MCF 10A (cell line): ENCODE data around the gene RNF157. TPM values are rescaled to one million over a fixed set of nuclear protein-coding genes. Genes with fewer than 3 reads are reported as not detected.
A peak's percentile ranks its signal among the peaks of the same experiment; 100 is the strongest.

Source experiments
- BruUV-seq: library from RNA; stranded (reverse); fragments of 400-500 nt; replicated peaks from 2 replicates; lab custom pipeline; 2021; lab: Mats Ljungman, UMichigan
- CTCF ChIA-PET: fragments of 300-600 bp; sonication (Branson Sonifier 250); formaldehyde crosslinking; extraction: SDS; loops from one replicate; lab custom pipeline; 2021; ENCODE audit warnings: antibody characterized with exemption, inconsistent platforms; lab: Yijun Ruan, JAX
- POLR2A ChIA-PET: fragments of 300-600, 350-650 bp; sonication (Branson Sonifier 250); formaldehyde crosslinking; extraction: SDS; loops from one replicate; lab custom pipeline; 2020; ENCODE audit warnings: antibody characterized with exemption, inconsistent platforms; lab: Yijun Ruan, JAX
- DNase-seq: peaks from one replicate; pipeline ENCODE4 v3.0.0-alpha.2; 2018; ENCODE audit not compliant: unreplicated experiment
- H3K27ac Mint-ChIP-seq: one replicate; pipeline ENCODE4 v1.8.0; 2022; ENCODE audit warnings: mild to moderate bottlenecking, low read depth, mixed read lengths; ENCODE audit not compliant: unreplicated experiment
- H3K27me3 Mint-ChIP-seq: one replicate; pipeline ENCODE4 v1.8.0; 2022; ENCODE audit warnings: mixed read lengths; ENCODE audit not compliant: insufficient read depth, unreplicated experiment
- H3K36me3 Mint-ChIP-seq: one replicate; pipeline ENCODE4 v1.8.0; 2022; ENCODE audit warnings: mild to moderate bottlenecking, moderate library complexity, mixed read lengths; ENCODE audit not compliant: insufficient read depth, unreplicated experiment
- H3K4me1 Mint-ChIP-seq: one replicate; pipeline ENCODE4 v1.8.0; 2022; ENCODE audit warnings: mixed read lengths; ENCODE audit not compliant: insufficient read depth, unreplicated experiment
- H3K4me3 Mint-ChIP-seq: one replicate; pipeline ENCODE4 v1.8.0; 2022; ENCODE audit warnings: mild to moderate bottlenecking, moderate library complexity, mixed read lengths; ENCODE audit not compliant: unreplicated experiment
- H3K9me3 Mint-ChIP-seq: one replicate; pipeline ENCODE4 v1.8.0; 2022; ENCODE audit warnings: mixed read lengths; ENCODE audit not compliant: unreplicated experiment
- CTCF ChIP-seq: fragments of 200-600 bp; IDR thresholded peaks from one replicate; pipeline ENCODE4 v1.8.0; 2022; ENCODE audit warnings: antibody characterized with exemption, mild to moderate bottlenecking; ENCODE audit not compliant: unreplicated experiment
- intact Hi-C: fragments of 100-400 bp; cut with micrococcal nuclease; formaldehyde crosslinking; loops from 2 replicates; pipeline ENCODE4 v1.14.1; 2022
- total RNA-seq: library from RNA; stranded (reverse); gene quantifications from 2 replicates; pipeline ENCODE4 v1.2.3, GENCODE V29; 2022

RNF157 gene
- total RNA-seq, 1 experiment from 2014 or later: 0.44 TPM

- peaks cover 23% of the 10 kb centered on the region for H3K4me1 Mint-ChIP-seq
- CTCF ChIA-PET: interaction anchor here (1.1 kb wide), 1 partner anchor 27 kb away, joined by 4 read pairs; no protein-coding TSS in a partner anchor
- TSS peak; percentile 89 for BruUV-seq
- POLR2A ChIA-PET: interaction anchor here (0.6 to 6.8 kb wide), 8 partner anchors 9 to 223 kb away, joined by 3 to 56 read pairs (median 4); partner anchors contain the start of genes EXOC7 and UBALD2
- no peaks in the 10 kb centered on the region for H3K36me3 Mint-ChIP-seq
- DNase-seq: peak; percentile 99
- no peaks in the 10 kb centered on the region for H3K27me3 Mint-ChIP-seq
- H3K4me3 Mint-ChIP-seq: peak overlapping the region; percentile 9
- no peaks in the 10 kb centered on the region for H3K9me3 Mint-ChIP-seq
- intact Hi-C loops: loop anchor here (1.0 kb wide), 1 partner anchor 12 kb away; no protein-coding TSS in a partner anchor
- H3K27ac Mint-ChIP-seq: peak overlapping the region; percentile 83
- no peak for TF ChIP-seq CTCF
These were observed 12.0 kb upstream of the RNF157 start for GRCh38 chr17:76252040-76252954.

- ChIA-PET CTCF (interaction anchor here (0.7 to 1.1 kb wide), 2 partner anchors 13 to 28 kb away, joined by 3 to 4 read pairs; no protein-coding TSS in a partner anchor), POLR2A (interaction anchor here (0.6 to 6.8 kb wide), 8 partner anchors 8 to 223 kb away, joined by 3 to 56 read pairs (median 4); partner anchors contain the start of genes EXOC7 and UBALD2)
- TF ChIP-seq CTCF: no peak
- H3K27ac Mint-ChIP-seq: peak overlapping the region; percentile 83
- no peaks in the 10 kb centered on the region for H3K27me3 Mint-ChIP-seq
- intact Hi-C loops: loop anchor here (1.0 kb wide), 1 partner anchor 13 kb away; no protein-coding TSS in a partner anchor
- no TSS peak for BruUV-seq
- no peak for DNase-seq
- H3K9me3 Mint-ChIP-seq: no peaks in the 10 kb centered on the region
- H3K4me1 Mint-ChIP-seq: peaks cover 23% of the 10 kb centered on the region
- H3K4me3 Mint-ChIP-seq: peak overlapping the region; percentile 6
- no peaks in the 10 kb centered on the region for H3K36me3 Mint-ChIP-seq
These were observed 11.3 kb upstream of the RNF157 start for GRCh38 chr17:76251478-76252039.

GRCh38 chr17:76250141-76250540 is 9.8 kb upstream of the RNF157 start:
- Mint-ChIP-seq H3K4me3 (no peak overlapping the region), H3K27me3 (no peaks in the 10 kb centered on the region), H3K27ac (no peak overlapping the region), H3K4me1 (peaks cover 23% of the 10 kb centered on the region), H3K36me3 (no peaks in the 10 kb centered on the region), H3K9me3 (no peaks in the 10 kb centered on the region)
- TF ChIP-seq CTCF: no peak
- intact Hi-C loops: no loop called here
- ChIA-PET CTCF (interaction anchor here (1.4 kb wide), 1 partner anchor 49 kb away, joined by 4 read pairs; no protein-coding TSS in a partner anchor), POLR2A (interaction anchor here (1.0 to 6.8 kb wide), 3 partner anchors 14 to 16 kb away, joined by 3 to 56 read pairs (median 5); partner anchors contain the start of gene UBALD2)
- BruUV-seq: no TSS peak
- DNase-seq: no peak
